ENCODE measurements around the gene GALNTL6.

DNA sequence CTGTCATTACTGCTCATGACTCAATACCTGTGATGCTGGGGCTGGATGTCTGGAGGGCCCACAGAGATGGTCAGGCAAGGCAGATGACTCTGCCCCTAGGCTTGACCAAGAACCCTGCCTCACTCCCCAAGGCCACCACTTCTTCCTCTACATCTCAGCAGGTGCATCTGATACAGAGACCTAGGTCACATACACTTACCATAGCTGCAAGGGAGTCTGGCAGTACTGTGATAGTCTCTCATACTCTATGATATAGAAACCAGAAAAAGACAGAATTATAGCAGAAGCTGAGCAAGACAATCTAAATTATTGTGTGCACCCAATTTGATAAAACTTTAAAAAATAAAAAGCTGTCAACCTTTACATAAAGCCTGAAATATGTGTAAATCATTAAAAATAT is 878.3 kb downstream of the GALNTL6 start:
- TF ChIP-seq, protein P1, sequence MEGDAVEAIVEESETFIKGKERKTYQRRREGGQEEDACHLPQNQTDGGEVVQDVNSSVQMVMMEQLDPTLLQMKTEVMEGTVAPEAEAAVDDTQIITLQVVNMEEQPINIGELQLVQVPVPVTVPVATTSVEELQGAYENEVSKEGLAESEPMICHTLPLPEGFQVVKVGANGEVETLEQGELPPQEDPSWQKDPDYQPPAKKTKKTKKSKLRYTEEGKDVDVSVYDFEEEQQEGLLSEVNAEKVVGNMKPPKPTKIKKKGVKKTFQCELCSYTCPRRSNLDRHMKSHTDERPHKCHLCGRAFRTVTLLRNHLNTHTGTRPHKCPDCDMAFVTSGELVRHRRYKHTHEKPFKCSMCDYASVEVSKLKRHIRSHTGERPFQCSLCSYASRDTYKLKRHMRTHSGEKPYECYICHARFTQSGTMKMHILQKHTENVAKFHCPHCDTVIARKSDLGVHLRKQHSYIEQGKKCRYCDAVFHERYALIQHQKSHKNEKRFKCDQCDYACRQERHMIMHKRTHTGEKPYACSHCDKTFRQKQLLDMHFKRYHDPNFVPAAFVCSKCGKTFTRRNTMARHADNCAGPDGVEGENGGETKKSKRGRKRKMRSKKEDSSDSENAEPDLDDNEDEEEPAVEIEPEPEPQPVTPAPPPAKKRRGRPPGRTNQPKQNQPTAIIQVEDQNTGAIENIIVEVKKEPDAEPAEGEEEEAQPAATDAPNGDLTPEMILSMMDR (conservative IDR thresholded peaks at IDR 0.05; ENCODE audit: low read length), result no peak
- TF ChIP-seq EZH2phosphoT487 (IDR thresholded peaks at IDR 0.05; ENCODE audit: borderline replicate concordance), result no peak
